Mesodermal cell (in vitro differentiated cells): Measurements from ENCODE around the gene ADSS1.

Source experiments
- H3K27ac ChIP-seq: 2 replicates; pipeline ENCODE4 v1.7.0; 2013; ENCODE audit warnings: mild to moderate bottlenecking, low read depth, low read length, moderate library complexity; ENCODE audit not compliant: severe bottlenecking
- H3K36me3 ChIP-seq: 2 replicates; pipeline ENCODE4 v1.7.1; 2013; ENCODE audit warnings: mild to moderate bottlenecking, low read length, moderate library complexity; ENCODE audit not compliant: control insufficient read depth, insufficient read depth
- H3K4me1 ChIP-seq: one replicate; pipeline ENCODE4 v1.7.1; 2013; ENCODE audit warnings: mild to moderate bottlenecking, low read length; ENCODE audit not compliant: insufficient read depth, control insufficient read depth, poor library complexity, severe bottlenecking
- H3K4me3 ChIP-seq: 2 replicates; pipeline ENCODE4 v1.7.0; 2013; ENCODE audit warnings: low read length, control low read depth, mild to moderate bottlenecking; ENCODE audit not compliant: insufficient read depth, poor library complexity, severe bottlenecking; ENCODE audit errors: extremely low read depth
- H3K9me3 ChIP-seq: 2 replicates; pipeline ENCODE4 v1.7.1; 2013; ENCODE audit warnings: mild to moderate bottlenecking, low read length, moderate library complexity; ENCODE audit not compliant: control insufficient read depth
- WGBS, 2 experiments: methylation state at CpG; one replicate each; pipeline ENCODE4 v1.1.5; 2013; ENCODE audit warnings: missing lambda C conversion rate in 2 of 2; ENCODE audit not compliant: insufficient coverage in 2 of 2; 5-methylcytosine and 5-hydroxymethylcytosine counted together

ADSS1 gene

DNA sequence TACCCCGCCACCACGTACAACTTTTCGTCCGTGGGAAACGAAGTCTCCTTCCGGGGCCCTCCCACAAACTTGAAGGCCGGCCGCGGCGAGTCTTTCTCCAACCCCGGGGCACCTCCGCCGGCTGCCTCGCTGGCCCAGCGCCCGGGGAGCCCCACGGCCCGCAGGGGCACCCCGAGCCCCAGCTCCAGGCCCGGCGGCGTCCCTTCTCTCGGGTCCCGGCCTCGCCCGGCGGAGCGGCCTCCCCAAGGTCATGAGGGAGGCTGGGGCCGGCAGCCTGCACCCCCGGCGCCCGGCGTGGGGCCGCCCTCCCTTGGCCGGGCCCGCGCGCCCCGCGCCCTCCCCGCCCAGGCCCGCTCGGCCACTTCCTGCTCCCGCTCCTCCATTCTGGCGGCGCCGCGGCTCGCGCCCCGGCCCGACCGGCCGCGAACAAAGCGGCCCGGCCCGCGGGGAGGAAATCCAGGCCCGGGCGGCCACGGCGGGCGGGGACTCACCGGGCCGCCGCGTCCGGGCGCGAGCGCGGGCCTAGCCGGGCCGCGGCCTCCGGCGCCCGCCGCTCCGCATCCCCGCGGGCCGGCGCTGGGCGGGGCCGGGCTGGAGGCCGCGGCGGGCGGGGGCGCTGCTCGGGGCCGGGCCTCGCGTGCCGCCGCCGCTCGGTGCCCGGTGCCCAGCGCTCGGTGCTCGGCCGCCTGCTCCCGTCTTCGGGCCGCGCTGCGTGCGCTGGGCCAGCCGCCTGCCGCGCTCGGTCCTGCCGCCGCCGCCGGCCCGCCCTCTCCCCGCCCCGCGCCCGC, 71.2 kb downstream of the ADSS1 start, which contains the start of gene AKT1:
Gene AKT1 (minus strand): TSS at position 756 of the 788 bp plus-strand sequence. CDS start 3,105 bp downstream, outside the sequence.
- H3K9me3 ChIP-seq, result no peaks in the 10 kb centered on the region
- H3K36me3 ChIP-seq, result peaks cover 32% of the 10 kb centered on the region
- peak within 1 kb of the TSS; percentile 75 for H3K4me3 ChIP-seq
- no peak within 1 kb of the TSS for H3K27ac ChIP-seq
- 0% methylated on average over 65 to 95 of the region's 124 CpGs for WGBS, 2 experiments
- H3K4me1 ChIP-seq, result peaks cover 41% of the 10 kb centered on the region

GRCh38 chr14:104795781-104796686, 72.0 kb downstream of the ADSS1 start:
- H3K4me1 ChIP-seq, result peaks cover 41% of the 10 kb centered on the region
- H3K36me3 ChIP-seq, result peaks cover 25% of the 10 kb centered on the region
- H3K4me3 ChIP-seq, result peak overlapping the region; percentile 34
- 3 to 5% methylated on average over 34 to 35 of the region's 55 CpGs for WGBS, 2 experiments
- H3K9me3 ChIP-seq, result no peaks in the 10 kb centered on the region
- no peak overlapping the region for H3K27ac ChIP-seq

DNA sequence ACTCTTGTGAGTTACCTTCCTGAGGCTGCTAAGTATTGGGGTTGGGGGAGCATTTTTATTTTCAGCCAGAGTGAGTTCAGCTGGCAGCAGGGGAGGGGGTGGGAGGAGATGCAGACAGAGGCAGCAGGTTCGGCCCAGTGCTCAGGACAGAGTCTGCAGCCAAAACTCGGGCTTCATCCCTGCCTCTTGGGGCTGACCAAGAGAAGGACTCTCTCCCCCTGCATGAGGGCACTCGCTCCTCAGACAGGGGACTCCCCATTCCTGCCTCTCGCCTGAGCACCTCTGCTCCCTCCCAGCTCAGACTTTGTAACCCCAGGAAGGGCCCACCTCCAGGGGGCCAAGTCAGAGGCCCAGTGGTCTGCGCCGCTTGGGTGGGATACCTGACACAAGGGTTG, 72.7 kb downstream of the ADSS1 start:
- Histone ChIP-seq H3K4me3 (no peak overlapping the region), H3K36me3 (peaks cover 18% of the 10 kb centered on the region), H3K4me1 (peaks cover 44% of the 10 kb centered on the region), H3K9me3 (no peaks in the 10 kb centered on the region), H3K27ac (no peak overlapping the region)
- WGBS, 2 experiments, result 63 to 65% methylated on average over 5 to 6 of the region's 6 CpGs
